Urothelium cell line (cell line): ENCODE measurements around the gene RGS5.
"Not testable (repeated sequence)": the region's sequence is repeated elsewhere in the genome, so short reads cannot be mapped to it uniquely, and the experiment has no call there.

ENCODE experiments used
- DNase-seq: peaks from one replicate; pipeline ENCODE4 v3.0.0; 2011; ENCODE audit warnings: low spot score, mixed read lengths
- FAIRE-seq: peaks from 2 replicates; lab custom pipeline; 2011; peaks lifted over from hg19 to GRCh38; lab: Jason Lieb, UNC

RGS5 gene

GRCh38 chr1:163202833-163203451 is at the start of gene RGS5:
TSS of gene RGS5 (minus strand) at chr1:163202916. CDS start at chr1:163202835, 81 bp downstream.
- FAIRE-seq = no peak
- DNase-seq = peak; percentile 21

GRCh38 chr1:163250382-163250974 is 47.8 kb upstream of the RGS5 start:
- no peak for DNase-seq
- FAIRE-seq = no peak

GRCh38 chr1:163248064-163248463 is 45.3 kb upstream of the RGS5 start:
- DNase-seq = no peak
- FAIRE-seq = no peak

- not testable (repeated sequence) for FAIRE-seq, DNase-seq
These were observed 41.9 kb upstream of the RGS5 start for GRCh38 chr1:163244648-163245047.

GRCh38 chr1:163241746-163242145 is 39.0 kb upstream of the RGS5 start:
- DNase-seq (no peak), FAIRE-seq (no peak)

GRCh38 chr1:163240705-163241104 is 38.0 kb upstream of the RGS5 start:
- FAIRE-seq = no peak

GRCh38 chr1:163233643-163234042 is 30.9 kb upstream of the RGS5 start:
- not testable (repeated sequence) for DNase-seq, FAIRE-seq

More at GRCh38 chr1:163240705-163241104, 38.0 kb upstream of the RGS5 start:
- no peak for DNase-seq

- DNase-seq (peak; percentile 11), FAIRE-seq (no peak)
These were observed 28.7 kb upstream of the RGS5 start for GRCh38 chr1:163231385-163231784.

- no peak for FAIRE-seq
These were observed 28.1 kb upstream of the RGS5 start for GRCh38 chr1:163230827-163231226.

GRCh38 chr1:163228271-163228670 is 25.6 kb upstream of the RGS5 start:
- not testable (repeated sequence) for FAIRE-seq, DNase-seq

More at GRCh38 chr1:163230827-163231226, 28.1 kb upstream of the RGS5 start:
- DNase-seq = no peak

GRCh38 chr1:163227126-163227525 is 24.4 kb upstream of the RGS5 start:
- DNase-seq (no peak), FAIRE-seq (no peak)

- DNase-seq = no peak
- no peak for FAIRE-seq
These were observed 10.9 kb upstream of the RGS5 start for GRCh38 chr1:163213626-163214025.

GRCh38 chr1:163211667-163212066 is 9.0 kb upstream of the RGS5 start:
- no peak for DNase-seq
- FAIRE-seq = no peak

- FAIRE-seq (no peak), DNase-seq (no peak)
These were observed 2.8 kb upstream of the RGS5 start for GRCh38 chr1:163205513-163205912.

GRCh38 chr1:163203561-163203960 is 845 bp upstream of the RGS5 start:
- DNase-seq = no peak
- no peak for FAIRE-seq

- DNase-seq = no peak
- FAIRE-seq = no peak
These were observed 810 bp downstream of the RGS5 start for GRCh38 chr1:163201906-163202305.

GRCh38 chr1:163197022-163197421 is 5.7 kb downstream of the RGS5 start:
- DNase-seq = no peak
- FAIRE-seq = no peak

GRCh38 chr1:163196449-163196787 is 6.3 kb downstream of the RGS5 start:
- no peak for FAIRE-seq
- no peak for DNase-seq

- FAIRE-seq = no peak
- DNase-seq = no peak
These were observed 6.8 kb downstream of the RGS5 start for GRCh38 chr1:163195728-163196448.

GRCh38 chr1:163191301-163191700 is 11.4 kb downstream of the RGS5 start:
- no peak for DNase-seq
- FAIRE-seq = no peak

GRCh38 chr1:163188947-163189346 is 13.8 kb downstream of the RGS5 start:
- DNase-seq (no peak), FAIRE-seq (no peak)

GRCh38 chr1:163187849-163188248 is 14.9 kb downstream of the RGS5 start:
- FAIRE-seq = no peak
- no peak for DNase-seq
